Muscle of arm (tissue), 12 donors: ENCODE data around the gene DERL3. TPM values are rescaled to one million over a fixed set of nuclear protein-coding genes. Genes with fewer than 3 reads are reported as not detected.

Experiments used
- DNase-seq: peaks from one replicate; pipeline ENCODE4 v3.0.0-alpha.2; 2013
- polyA plus RNA-seq, 12 donors: library from polyadenylated mRNA; unstranded; fragments of 120-200 nt; gene quantifications; one replicate each; pipeline ENCODE4 v1.2.1, GENCODE V29; 2013; ENCODE audit not compliant: insufficient read length in 12 of 12

The DERL3 gene
- polyA plus RNA-seq, 12 donors, result 0.70 to 2.8 (median 1.1) TPM; not detected in 2

- DNase-seq, result no peak
Observed at GRCh38 chr22:23832226-23833016, 6.4 kb downstream of the DERL3 start.

DNA sequence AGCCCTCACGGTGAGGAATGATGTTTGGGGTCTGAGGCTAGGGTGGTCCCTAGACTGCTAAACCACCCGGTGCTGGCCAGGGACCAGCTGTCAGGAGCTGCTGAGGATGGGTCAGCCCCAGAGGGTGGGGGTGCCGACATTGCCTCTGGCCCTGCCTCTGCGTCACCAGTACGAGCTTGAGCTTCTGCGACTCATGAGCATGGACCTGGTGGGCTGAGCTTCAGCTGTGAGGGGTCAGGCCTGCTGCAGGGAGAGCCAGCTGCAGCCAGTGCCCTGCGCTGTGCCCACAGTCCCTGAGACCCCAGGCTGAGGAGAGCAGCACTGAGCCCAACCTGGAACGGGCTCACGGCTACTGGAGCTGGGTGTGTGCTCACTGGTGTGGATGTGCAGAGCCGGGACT is 7.0 kb downstream of the DERL3 start:
- no peak for DNase-seq

- DNase-seq, result no peak
Observed at GRCh38 chr22:23831261-23831660, 7.5 kb downstream of the DERL3 start.

GRCh38 chr22:23829845-23830372 is 8.9 kb downstream of the DERL3 start:
- peak; percentile 73 for DNase-seq

DNA sequence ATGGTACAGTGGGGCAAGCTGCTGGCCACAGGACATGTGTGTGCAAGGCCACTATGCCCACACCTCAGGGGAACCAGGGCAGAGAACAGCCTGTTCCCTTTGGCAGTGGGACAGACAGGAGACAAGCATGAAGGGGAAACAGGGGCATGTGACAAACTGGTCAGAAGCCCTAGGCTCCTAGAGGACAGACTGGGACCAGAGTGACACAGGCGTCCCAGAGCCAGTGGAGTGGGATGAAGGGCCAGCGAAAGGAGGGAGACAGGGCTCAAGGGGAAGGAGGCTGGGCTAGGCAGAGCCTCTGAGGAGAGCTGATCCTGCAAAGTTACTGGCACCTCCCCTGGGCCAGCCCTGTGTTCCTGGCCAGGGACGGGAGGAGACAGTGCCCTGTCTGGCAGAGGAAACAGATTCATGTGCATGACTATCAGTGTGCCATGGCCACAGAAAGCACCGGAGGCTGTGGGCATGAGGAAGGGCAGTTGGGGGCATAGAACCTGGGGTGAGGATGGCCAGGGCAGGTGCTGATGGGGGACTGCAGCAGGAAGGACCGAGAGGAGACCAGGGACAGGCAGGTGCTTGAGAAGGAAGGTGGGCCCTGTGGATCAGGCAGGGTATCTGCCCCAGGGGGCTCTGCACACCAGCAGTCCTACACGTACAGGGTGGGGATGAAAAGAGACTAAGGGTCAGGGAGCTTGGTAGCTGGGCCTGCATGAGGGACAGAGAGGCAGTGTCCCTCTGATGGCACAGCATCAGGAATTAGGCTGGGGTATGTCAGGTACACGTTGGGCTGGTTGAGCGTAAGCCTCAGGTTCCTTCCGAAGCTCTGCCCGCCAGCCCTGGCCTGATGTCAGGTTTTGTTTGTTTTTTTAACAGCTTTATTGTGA is 9.8 kb downstream of the DERL3 start:
- no peak for DNase-seq

DNA sequence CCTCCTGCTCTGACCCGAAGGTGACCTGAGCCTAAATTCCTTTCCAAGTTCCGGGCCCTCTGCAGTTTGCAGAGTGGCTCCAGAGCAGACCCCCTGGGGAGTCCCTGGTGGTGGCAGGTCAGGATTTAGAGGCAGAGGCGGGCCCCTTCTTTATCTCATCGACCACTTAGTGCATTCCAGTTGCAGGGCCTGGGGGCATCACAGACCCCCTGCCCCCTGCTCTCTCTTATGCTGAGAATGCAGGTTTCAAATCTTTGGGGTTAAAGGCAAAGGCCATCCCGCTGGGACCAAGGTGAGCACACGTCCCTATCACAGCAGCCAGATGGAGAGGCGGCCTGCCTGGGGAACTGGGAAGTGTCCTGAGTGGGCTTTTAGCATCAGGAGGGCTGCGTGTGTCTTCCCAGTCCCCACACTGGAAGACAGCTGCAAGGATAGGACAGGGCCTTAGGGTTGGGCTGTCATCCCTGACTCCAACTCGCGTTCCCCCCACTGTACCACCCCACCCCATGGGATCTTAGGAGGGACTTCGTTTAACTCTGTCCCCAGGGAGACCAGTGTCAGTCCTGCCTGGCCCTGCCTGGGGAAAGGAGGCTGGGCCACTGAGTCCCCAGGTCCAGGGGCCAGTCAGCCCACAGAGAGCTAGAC is 11.3 kb downstream of the DERL3 start:
- DNase-seq, result no peak

DNA sequence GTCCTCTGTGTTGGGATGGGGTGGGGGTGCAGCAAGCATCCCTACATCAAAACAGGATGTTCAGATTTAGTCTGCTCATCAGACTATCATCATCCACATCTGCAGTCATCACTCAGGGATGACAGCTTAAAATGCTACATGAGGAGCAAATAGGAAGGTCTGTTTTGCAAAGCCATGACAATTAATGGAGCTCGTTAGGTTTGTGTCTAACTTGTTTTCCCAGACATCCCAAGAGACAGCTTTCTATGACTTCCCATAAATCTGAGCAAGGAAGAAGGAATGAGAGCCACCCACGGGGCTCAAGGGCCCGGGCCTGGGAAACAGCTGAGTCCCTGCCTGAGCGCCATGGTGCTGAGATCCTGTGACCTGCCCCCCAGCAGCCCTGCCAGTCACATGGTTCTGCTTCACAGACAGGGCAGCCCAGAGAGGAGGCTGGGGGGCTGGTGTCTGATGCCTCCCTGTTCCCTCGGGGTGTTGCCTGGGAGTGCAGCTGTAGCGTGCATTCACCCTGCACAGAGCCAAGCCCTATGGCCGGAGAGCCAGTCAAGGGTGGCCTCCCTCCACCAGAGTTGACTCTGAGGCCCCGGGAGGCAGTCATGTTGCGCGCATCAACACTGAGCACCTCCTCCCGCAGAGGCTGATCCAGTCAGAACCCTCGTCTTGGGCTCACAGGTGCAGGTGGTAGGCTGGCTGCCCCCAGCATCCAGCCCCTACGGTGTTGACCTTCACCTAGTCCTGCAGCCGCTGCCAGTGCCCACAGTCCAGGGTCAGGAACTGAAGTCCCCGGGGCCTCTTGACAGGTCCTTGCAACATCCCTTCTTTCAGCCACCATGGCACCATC is 12.1 kb downstream of the DERL3 start:
- no peak for DNase-seq

DNA sequence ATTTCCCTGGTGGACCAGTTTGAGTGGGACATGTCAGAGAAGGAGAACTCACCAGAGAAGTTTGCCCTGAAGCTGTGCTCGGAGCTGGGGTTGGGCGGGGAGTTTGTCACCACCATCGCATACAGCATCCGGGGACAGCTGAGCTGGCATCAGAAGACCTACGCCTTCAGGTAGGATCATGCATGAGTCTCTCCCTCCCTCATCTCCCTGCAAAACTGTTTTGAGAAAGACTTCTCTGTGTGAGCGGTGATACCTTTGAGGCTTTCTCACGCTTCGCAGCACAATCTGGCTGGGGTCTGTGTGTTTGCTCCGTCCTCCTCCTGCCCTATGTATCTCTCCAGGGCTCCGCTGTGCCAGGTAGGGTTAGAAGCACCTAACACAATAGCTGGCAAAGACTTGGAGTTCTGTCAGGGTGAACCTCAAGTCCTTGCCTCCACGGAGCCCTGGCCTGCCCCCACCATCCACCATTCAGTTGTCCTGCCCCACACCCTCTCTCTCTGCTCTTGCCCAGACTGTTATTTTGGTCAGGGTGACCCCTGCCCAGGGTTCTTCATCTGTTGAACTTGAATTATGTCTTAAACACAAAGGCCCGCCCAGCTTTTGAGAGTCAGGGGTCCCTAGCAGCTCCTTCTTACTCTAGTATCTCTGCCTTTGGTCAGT is 13.4 kb downstream of the DERL3 start:
- DNase-seq, result no peak

DNA sequence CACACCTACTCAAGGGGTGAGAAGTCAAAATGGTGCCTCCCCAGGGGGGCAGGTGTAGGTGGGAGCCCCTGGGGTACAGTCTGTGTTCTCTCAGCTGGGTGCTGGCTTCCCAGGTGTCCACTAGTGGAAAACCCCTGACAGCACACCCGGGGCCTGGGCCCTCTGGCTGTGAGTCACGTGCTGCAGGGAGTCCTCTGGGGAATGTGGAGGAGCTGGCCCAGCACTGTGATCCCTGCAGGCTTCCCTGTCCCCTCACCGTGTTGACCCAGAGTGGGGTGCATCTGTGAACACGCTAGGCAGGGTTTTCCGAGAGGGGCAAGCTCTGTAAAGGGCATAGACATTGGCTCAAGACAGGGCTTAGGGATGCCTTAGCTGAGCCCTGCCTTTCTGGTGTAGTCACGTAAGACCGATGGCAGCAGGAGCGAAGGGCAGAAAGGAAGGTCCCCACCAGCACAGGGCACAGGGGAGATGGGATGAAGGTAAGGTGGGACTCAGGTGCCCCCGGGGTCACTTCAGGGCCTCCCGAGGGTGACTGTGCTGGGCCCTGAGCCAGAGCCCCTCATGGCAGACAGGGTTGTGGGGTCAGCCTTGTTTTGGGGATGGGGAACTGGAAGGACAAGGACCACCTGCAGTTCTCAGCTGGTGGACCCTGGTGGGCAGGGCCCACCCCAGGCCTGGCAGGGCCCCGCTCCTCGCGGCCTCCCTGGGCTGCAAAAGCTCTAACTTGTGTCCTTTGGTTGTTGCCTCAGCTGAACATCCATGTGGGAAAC is 14.1 kb downstream of the DERL3 start:
- DNase-seq, result no peak

GRCh38 chr22:23823331-23823791 is 15.4 kb downstream of the DERL3 start:
- DNase-seq, result no peak

GRCh38 chr22:23822101-23822671 is 16.6 kb downstream of the DERL3 start:
- no peak for DNase-seq

- no peak for DNase-seq
Observed at GRCh38 chr22:23820748-23821211, 18.0 kb downstream of the DERL3 start.

DNA sequence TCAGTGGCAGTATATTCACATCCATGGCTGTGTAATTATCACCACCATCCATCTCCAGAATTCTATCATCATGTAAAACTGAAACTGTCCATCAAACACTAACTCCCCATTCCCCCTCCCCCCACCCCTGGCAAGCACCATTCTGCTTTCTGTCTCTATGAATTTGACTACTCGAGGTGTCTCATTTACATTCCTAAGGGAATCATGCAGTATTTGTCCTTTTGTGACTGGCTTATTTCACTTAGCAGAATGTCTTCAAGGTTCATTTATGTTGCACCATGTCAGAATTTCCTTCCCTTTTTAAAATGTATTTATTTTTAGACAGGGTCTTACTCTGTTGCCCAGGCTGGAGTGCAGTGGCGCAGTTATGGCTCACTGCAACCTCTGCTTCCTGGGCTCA is 20.3 kb downstream of the DERL3 start:
- no peak for DNase-seq

GRCh38 chr22:23817146-23817545 is 21.7 kb downstream of the DERL3 start:
- no peak for DNase-seq

- DNase-seq, result no peak
Observed at GRCh38 chr22:23816156-23816976, 22.4 kb downstream of the DERL3 start.

- no peak for DNase-seq
Observed at GRCh38 chr22:23815541-23816155, 23.2 kb downstream of the DERL3 start.

DNA sequence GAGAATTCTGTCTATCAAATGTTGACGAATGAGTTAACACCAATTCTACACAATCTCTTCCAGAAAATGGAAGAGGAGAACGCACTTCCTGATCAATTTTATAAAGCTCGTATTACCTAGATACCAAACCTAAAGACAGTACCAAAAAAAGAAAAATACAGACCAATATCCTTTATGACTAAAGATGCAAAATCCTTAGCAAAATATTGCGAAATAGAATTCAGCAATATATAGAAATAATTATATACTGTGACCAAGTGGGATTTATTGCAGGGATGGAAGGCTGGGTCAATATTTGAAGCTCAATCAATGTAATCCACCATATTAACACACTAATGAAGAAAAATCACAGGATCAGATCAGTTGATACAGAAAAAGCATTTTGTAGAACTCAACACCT is 26.4 kb downstream of the DERL3 start:
- DNase-seq, result no peak

DNA sequence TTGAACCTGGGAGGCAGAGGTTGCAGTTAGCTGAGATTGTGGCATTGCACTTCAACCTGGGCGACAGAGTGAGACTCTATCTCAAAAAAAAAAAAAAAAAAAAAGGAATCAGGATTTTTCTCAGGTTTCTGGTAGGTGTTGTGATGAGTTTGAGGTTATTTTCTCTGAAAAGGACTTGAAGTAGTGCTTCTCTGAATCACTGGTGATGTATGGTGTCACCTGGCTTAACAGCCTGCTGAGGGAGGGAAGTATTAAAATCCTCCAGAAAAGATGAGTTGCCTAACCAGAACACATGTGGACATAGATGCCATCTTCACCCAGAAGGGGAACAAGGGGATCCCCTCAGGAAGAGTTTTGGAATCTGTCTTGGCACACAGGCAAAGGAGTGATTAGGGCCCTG is 32.0 kb downstream of the DERL3 start:
- DNase-seq, result no peak
